SK-N-SH (cell line): ENCODE results near the gene HOXB2. TPM values are rescaled to one million over a fixed set of nuclear protein-coding genes. Genes with fewer than 3 reads are reported as not detected.

Experiments
- CTCF ChIA-PET: fragments of 300-600, 350-600 bp; formaldehyde crosslinking; extraction: SDS; loops from one replicate; lab custom pipeline; 2021; lab: Yijun Ruan, JAX
- POLR2A ChIA-PET: fragments of 350-600 bp; sonication (Branson Sonifier 250); formaldehyde crosslinking; extraction: SDS; loops from one replicate; lab custom pipeline; 2020; ENCODE audit warnings: antibody characterized with exemption, inconsistent platforms; lab: Yijun Ruan, JAX
- DNase-seq: peaks from one replicate; pipeline ENCODE4 v3.0.0; 2012
- H2AFZ ChIP-seq: fragments of 200-600 bp; sonication (generic); 2 replicates; pipeline ENCODE4 v1.8.1; 2016; ENCODE audit warnings: antibody characterized with exemption, mild to moderate bottlenecking, low read depth
- H3F3A ChIP-seq: fragments of 200-600 bp; sonication (generic); replicated peaks from 2 replicates; pipeline ENCODE3; 2016; ENCODE audit warnings: antibody characterized with exemption, mild to moderate bottlenecking; ENCODE audit not compliant: insufficient read depth
- H3K27ac ChIP-seq, 2 experiments: fragments of 200-500 bp in 1 of 2; fragments of 200-600 bp in 1 of 2; sonication (Bioruptor generic) in 1 of 2; sonication (generic), shearing (Covaris generic) in 1 of 2; 2 replicates each; pipeline versions ENCODE4 v1.5.1 to v1.6.1; 2014 to 2016; ENCODE audit warnings: low read depth in 2 of 2, inconsistent platforms in 1 of 2, low read length in 1 of 2, mild to moderate bottlenecking in 1 of 2, mixed read lengths in 1 of 2
- H3K27me3 ChIP-seq: fragments of 200-600 bp; sonication (generic), shearing (Covaris generic); 2 replicates; pipeline ENCODE4 v1.6.1; 2016; ENCODE audit warnings: mixed run types; ENCODE audit not compliant: insufficient read depth
- H3K36me3 ChIP-seq, 2 experiments: fragments of 200-500 bp in 1 of 2; fragments of 200-600 bp in 1 of 2; sonication (Bioruptor generic) in 1 of 2; sonication (generic) in 1 of 2; replicated peaks in 1 of 2; 2 replicates each; pipeline versions ENCODE3 to v1.5.1; 2014 to 2016; ENCODE audit warnings: low read length in 1 of 2, mild to moderate bottlenecking in 1 of 2; ENCODE audit not compliant: insufficient read depth in 2 of 2, control insufficient read depth in 1 of 2
- H3K4me1 ChIP-seq, 2 experiments: fragments of 200-500 bp in 1 of 2; fragments of 200-600 bp in 1 of 2; sonication (Bioruptor generic) in 1 of 2; sonication (generic), shearing (Covaris generic) in 1 of 2; 2 replicates each; pipeline versions ENCODE4 v1.5.1 to v1.6.1; 2014 to 2016; ENCODE audit warnings: low read depth in 1 of 2, low read length in 1 of 2, mixed run types in 1 of 2; ENCODE audit not compliant: insufficient read depth in 2 of 2, control insufficient read depth in 1 of 2
- H3K4me2 ChIP-seq: fragments of 200-600 bp; sonication (generic), shearing (Covaris generic); 2 replicates; pipeline ENCODE4 v1.6.1; 2017; ENCODE audit warnings: mixed run types
- H3K4me3 ChIP-seq, 2 experiments: fragments of 200-500 bp in 1 of 2; fragments of 200-600 bp in 1 of 2; sonication (Bioruptor generic) in 1 of 2; sonication (generic), shearing (Covaris generic) in 1 of 2; 2 replicates each; pipeline versions ENCODE4 v1.5.1 to v1.8.1; 2014 to 2016; ENCODE audit warnings: low read depth in 2 of 2, inconsistent platforms in 1 of 2, low read length in 1 of 2, mild to moderate bottlenecking in 1 of 2, mixed read lengths in 1 of 2, moderate library complexity in 1 of 2
- H3K79me2 ChIP-seq: fragments of 200-600 bp; sonication (generic); 2 replicates; pipeline ENCODE4 v1.8.1; 2017; ENCODE audit warnings: mild to moderate bottlenecking; ENCODE audit not compliant: insufficient read depth
- H3K9ac ChIP-seq: fragments of 200-600 bp; sonication (generic); 2 replicates; pipeline ENCODE4 v1.6.1; 2017; ENCODE audit warnings: mixed run types
- H3K9me2 ChIP-seq: fragments of 200-600 bp; sonication (generic); 2 replicates; pipeline ENCODE4 v1.6.1; 2017; ENCODE audit warnings: mixed run types
- H3K9me3 ChIP-seq: fragments of 200-600 bp; sonication (generic); 2 replicates; pipeline ENCODE4 v1.6.1; 2017; ENCODE audit warnings: mixed run types, mild to moderate bottlenecking, moderate library complexity
- H4K20me1 ChIP-seq: fragments of 200-600 bp; sonication (generic); 2 replicates; pipeline ENCODE4 v1.6.1; 2017; ENCODE audit warnings: mild to moderate bottlenecking, mixed run types; ENCODE audit not compliant: insufficient read depth
- POLR2AphosphoS5 ChIP-seq: IDR thresholded peaks from 2 replicates; pipeline ENCODE4 v1.6.1; 2012; ENCODE audit warnings: low read depth, low read length
- RCOR1 ChIP-seq: fragments of 150-350 bp; IDR thresholded peaks from 2 replicates; pipeline ENCODE4 v1.6.1; 2017; ENCODE audit warnings: antibody characterized with exemption, low read length
- SIN3A ChIP-seq: IDR thresholded peaks from 2 replicates; pipeline ENCODE4 v1.6.1; 2012; ENCODE audit warnings: low read depth, mild to moderate bottlenecking, low read length, moderate library complexity, borderline replicate concordance
- ZBTB33 ChIP-seq: IDR thresholded peaks from 2 replicates; pipeline ENCODE4 v1.4.0; 2012; ENCODE audit warnings: low read depth, borderline replicate concordance
- WGBS: methylation state at CpG from one replicate; pipeline ENCODE4 v1.1.6; 2017; ENCODE audit warnings: low lambda C conversion rate; 5-methylcytosine and 5-hydroxymethylcytosine counted together
- polyA plus RNA-seq, 3 experiments: library from polyadenylated mRNA; depleted of rRNA; stranded (reverse); fragments of >200 nt; gene quantifications; 2 replicates each; pipeline ENCODE4 v1.2.3, GENCODE V29; 2012
- TF ChIP-seq, protein P1 (sequence below): IDR thresholded peaks from 2 replicates; pipeline ENCODE4; 2012
- TF ChIP-seq, protein P2 (sequence below): fragments of 150-350 bp; IDR thresholded peaks from 2 replicates; pipeline ENCODE4 v1.6.1; 2016; ENCODE audit warnings: mild to moderate bottlenecking, low read depth, low read length

Gene HOXB2
- polyA plus RNA-seq, 1 of the 3 experiments (the other 2 are of a cell fraction): 1.9 TPM

- Histone ChIP-seq H3K27ac (no peak overlapping the region), H3K27me3 (peaks cover 98% of the 10 kb centered on the region), H3K4me1 (0 out of 4 replicates have a peak, but pooled peaks cover 0 to 4% of the 10 kb centered on the region in 2 experiments), H4K20me1 (no peaks in the 10 kb centered on the region), H2AFZ (no peak overlapping the region), H3K4me2 (no peak overlapping the region), H3K36me3 (no peaks in the 10 kb centered on the region), H3K9me2 (no peaks in the 10 kb centered on the region), H3K9me3 (no peaks in the 10 kb centered on the region), H3K79me2 (no peaks in the 10 kb centered on the region), H3K4me3 (no peak overlapping the region), H3F3A (peaks cover 4% of the 10 kb centered on the region), H3K9ac (no peak overlapping the region)
- DNase-seq: no peak
- 28% methylated on average over 33 of the region's 33 CpGs for WGBS
- ChIA-PET POLR2A (interaction anchor here (0.6 kb wide), 1 partner anchor 399 kb away, joined by 3 read pairs; no protein-coding TSS in a partner anchor), CTCF (interaction anchor here (1.1 to 2.0 kb wide), 17 partner anchors 14 to 440 kb away, joined by 3 to 15 read pairs (median 4); no protein-coding TSS in a partner anchor)
- TF ChIP-seq RCOR1: no peak
- TF ChIP-seq, protein P1, sequence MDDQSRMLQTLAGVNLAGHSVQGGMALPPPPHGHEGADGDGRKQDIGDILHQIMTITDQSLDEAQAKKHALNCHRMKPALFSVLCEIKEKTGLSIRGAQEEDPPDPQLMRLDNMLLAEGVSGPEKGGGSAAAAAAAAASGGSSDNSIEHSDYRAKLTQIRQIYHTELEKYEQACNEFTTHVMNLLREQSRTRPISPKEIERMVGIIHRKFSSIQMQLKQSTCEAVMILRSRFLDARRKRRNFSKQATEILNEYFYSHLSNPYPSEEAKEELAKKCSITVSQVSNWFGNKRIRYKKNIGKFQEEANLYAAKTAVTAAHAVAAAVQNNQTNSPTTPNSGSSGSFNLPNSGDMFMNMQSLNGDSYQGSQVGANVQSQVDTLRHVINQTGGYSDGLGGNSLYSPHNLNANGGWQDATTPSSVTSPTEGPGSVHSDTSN: no peak
These were observed 47.2 kb upstream of the HOXB2 start for GRCh38 chr17:48592057-48592514.

DNA sequence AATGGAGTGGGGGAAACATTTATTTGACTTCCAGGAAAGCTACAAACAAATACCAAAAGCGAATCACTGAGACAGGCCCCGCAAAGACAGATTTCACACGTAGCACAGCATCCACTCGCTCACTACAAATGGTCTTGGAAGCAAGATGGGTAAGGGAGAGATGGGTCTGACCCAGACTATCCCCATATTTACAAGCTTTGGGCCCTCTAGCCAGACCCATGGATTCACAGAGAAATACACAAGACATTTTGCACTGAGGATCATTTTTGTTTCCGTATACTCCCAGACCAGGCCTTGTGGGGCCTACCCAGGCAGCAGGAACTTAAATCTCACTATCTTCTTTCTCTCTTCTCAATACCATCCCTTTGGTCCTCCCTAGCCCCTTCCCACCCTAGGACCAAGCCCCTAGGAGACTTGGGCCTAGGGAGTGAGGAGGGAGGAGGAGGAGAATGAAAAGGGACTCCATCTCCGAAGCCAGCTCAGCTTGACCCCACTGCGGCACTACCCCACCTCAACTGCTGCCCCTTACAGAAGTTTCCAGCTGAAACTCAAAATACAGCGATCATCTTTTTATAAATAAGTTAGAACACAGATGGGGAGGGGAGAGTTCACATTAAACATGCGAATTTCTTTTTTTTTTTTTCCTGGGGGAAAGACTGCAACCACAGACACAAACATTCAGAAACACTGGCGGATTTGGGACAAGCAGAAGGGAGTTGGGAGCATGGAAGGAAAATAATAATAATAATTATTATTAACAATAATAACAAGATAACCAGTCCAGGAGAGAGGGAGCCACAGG, 46.5 kb upstream of the HOXB2 start:
- ChIA-PET CTCF (interaction anchor here (0.6 to 1.9 kb wide), 5 partner anchors 22 to 288 kb away, joined by 3 to 15 read pairs (median 4); no protein-coding TSS in a partner anchor), POLR2A (no interaction called here)
- no peak for DNase-seq
- no peaks in the 10 kb centered on the region for H3K36me3 ChIP-seq
- TF ChIP-seq, protein P2, sequence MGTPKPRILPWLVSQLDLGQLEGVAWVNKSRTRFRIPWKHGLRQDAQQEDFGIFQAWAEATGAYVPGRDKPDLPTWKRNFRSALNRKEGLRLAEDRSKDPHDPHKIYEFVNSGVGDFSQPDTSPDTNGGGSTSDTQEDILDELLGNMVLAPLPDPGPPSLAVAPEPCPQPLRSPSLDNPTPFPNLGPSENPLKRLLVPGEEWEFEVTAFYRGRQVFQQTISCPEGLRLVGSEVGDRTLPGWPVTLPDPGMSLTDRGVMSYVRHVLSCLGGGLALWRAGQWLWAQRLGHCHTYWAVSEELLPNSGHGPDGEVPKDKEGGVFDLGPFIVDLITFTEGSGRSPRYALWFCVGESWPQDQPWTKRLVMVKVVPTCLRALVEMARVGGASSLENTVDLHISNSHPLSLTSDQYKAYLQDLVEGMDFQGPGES: no peak
- TF ChIP-seq POLR2AphosphoS5 (no peak), SIN3A (no peak), ZBTB33 (no peak)
- no peaks in the 10 kb centered on the region for H4K20me1 ChIP-seq
- H3K9ac ChIP-seq: no peak overlapping the region
- H2AFZ ChIP-seq: no peak overlapping the region
- no peak overlapping the region for H3K27ac ChIP-seq
- peaks cover 4% of the 10 kb centered on the region for H3F3A ChIP-seq
- 56% methylated on average over 10 of the region's 10 CpGs for WGBS
- H3K79me2 ChIP-seq: no peaks in the 10 kb centered on the region
- H3K9me3 ChIP-seq: no peaks in the 10 kb centered on the region
- no peak overlapping the region for H3K4me3 ChIP-seq
- no peak overlapping the region for H3K4me2 ChIP-seq
- peaks cover 98% of the 10 kb centered on the region for H3K27me3 ChIP-seq
- 0 out of 4 replicates have a peak, but pooled peaks cover 0 to 4% of the 10 kb centered on the region in 2 experiments for H3K4me1 ChIP-seq
- no peaks in the 10 kb centered on the region for H3K9me2 ChIP-seq
